Mammary epithelial cell (primary cell): ENCODE results near the gene PREX1.

Experiments used
- CTCF ChIP-seq, 2 donors: IDR thresholded peaks in 1 of 2; conservative IDR thresholded peaks in 1 of 2; 2 replicates each; pipeline ENCODE4 v1.5.1; 2011 to 2012; ENCODE audit warnings: inconsistent platforms in 2 of 2, low read length in 2 of 2, mild to moderate bottlenecking in 2 of 2, control low read depth in 1 of 2, low read depth in 1 of 2; ENCODE audit not compliant: insufficient read depth in 1 of 2; ENCODE audit errors: extremely low read depth in 1 of 2
- EZH2 ChIP-seq: IDR thresholded peaks from 2 replicates; pipeline ENCODE4 v1.6.1; 2012; ENCODE audit warnings: low read length, inconsistent platforms, borderline replicate concordance

GRCh38 chr20:48621376-48622078 is 206.3 kb downstream of the PREX1 start:
- TF ChIP-seq CTCF (conservative IDR thresholded peaks at IDR 0.05 in 1 of 2, IDR thresholded peaks at IDR 0.05 in 1 of 2; ENCODE audit: extremely low read depth in 1 of 2, insufficient read depth in 1 of 2, low read depth in 1 of 2, low read length in 2 of 2) (no peak), EZH2 (no peak)
